HG03196 (cell line): ENCODE data around the gene ATG7.

ENCODE experiments used
- ATAC-seq: cut with Tn5 transposase; IDR thresholded peaks from one replicate; pipeline ENCODE4 v1.9.1; 2021; ENCODE audit not compliant: unreplicated experiment

ATG7 gene, protein sequence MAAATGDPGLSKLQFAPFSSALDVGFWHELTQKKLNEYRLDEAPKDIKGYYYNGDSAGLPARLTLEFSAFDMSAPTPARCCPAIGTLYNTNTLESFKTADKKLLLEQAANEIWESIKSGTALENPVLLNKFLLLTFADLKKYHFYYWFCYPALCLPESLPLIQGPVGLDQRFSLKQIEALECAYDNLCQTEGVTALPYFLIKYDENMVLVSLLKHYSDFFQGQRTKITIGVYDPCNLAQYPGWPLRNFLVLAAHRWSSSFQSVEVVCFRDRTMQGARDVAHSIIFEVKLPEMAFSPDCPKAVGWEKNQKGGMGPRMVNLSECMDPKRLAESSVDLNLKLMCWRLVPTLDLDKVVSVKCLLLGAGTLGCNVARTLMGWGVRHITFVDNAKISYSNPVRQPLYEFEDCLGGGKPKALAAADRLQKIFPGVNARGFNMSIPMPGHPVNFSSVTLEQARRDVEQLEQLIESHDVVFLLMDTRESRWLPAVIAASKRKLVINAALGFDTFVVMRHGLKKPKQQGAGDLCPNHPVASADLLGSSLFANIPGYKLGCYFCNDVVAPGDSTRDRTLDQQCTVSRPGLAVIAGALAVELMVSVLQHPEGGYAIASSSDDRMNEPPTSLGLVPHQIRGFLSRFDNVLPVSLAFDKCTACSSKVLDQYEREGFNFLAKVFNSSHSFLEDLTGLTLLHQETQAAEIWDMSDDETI

DNA sequence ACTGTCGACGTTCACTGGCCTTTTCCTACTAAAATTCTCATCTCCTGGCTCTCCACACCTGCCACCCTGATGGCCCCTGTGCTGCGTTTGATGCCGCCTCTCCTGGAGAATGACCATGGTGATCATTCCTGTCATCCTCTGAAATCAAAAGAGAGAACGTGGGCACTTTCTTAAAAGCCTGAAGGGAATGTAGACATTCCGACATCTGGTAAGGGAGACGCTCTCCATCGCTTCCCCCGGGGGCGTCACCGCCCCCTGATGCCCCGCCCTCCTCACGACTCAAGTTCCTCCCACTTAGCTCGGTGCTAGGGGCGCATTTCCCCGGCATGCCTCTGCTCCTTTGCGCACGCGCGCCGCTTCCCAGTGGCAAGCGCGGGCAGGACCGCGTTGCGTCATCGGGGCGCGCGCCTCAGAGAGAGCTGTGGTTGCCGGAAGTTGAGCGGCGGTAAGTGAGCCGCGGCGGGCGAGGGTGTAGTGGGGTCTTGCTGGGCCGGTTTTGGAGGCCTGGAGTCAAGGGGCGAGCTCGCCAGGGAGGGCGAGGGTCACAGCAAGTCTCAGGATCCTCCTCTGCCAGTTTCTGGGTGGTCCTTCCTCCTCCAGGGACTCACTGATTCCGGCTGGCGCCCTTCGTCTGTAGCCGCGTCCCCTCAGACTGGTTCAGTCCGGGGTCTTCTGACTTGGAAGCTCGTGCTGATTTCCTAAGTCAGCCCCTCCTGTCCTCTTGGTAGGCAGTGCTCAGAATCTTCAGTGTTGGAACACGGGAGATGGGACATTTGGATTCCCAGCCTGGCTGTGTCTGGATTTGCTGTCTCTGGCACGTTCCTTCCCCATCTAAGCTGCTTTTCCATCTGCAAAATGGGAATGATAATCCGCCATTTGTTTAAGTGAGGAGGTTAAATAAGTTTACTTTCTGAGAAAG, at the start of gene ATG7:
Gene ATG7, plus strand, starts transcription at position 412 of the 919 bp plus-strand sequence. CDS start 26,299 bp downstream, outside the sequence.
- ATAC-seq, result peak; percentile 90

DNA sequence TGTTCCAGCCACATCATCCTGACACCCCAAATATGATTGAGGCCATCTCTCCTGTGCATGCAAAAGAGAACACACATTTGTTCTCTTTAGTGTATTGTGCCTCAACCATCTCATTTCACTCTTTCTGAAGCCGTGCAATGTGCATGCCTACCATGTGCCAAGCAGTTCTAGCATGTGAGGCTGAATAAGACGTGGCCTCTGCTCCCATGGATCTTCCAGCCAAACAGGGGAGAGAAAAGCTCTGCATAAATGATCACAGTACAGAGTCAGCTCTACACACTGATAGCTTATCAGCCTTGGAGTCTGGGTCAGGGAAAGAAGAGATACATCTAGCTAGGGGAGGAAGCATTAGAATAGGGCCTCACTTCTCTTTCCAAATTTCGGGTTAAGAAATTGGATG, 48.2 kb upstream of the ATG7 start:
- ATAC-seq, result no peak

DNA sequence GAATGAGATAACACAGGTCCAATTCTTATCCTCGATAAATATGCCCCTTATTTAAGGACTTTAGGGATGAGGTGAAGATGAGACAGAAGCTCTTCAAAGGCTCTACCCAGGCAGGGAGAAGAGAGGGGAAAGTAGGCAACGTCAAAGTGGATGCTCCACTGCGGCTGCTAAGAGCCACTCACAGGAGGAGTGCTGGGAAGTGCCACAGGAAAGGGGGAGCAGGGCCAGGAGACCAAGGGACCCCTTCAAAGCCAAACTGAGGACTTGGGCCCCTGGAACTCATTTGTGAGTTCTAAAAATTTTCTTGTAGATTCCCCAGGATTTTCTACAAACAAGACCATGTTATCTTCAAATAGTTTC, 47.3 kb upstream of the ATG7 start:
- ATAC-seq, result no peak

DNA sequence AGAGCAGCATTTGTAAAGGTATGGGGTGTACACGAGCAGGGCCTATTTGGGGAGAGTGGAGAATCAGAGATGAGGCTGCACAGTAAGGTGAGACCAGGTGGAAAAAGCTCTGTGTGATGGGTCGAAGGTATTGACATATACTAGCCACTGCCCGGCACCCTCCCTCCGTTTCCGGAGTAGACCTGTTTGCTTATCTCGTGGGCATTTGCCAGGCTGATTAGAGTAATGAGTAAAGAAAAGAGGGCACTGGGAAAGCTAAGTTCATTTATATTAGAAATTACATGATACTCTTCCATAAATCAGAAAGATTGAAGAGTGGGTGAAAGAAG, 46.2 kb upstream of the ATG7 start:
- ATAC-seq, result no peak

DNA sequence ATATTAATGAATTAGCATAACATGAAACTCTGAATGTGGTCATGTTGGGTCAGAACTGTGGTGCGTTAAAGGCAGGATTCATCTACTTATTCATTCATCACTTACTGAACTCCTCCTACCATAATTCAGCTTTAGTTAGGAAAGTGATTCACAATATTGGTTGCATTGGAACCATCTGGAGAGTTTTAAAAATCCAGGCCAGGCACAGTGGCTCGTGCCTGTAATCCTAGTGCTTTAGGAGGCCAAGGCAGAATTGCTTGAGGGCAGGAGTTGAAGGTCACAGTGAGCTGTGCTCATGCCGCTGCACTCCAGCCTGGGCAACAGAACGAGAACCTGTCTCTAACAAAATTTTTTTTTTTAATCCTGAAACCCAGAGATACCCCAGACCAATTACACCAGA, 44.2 kb upstream of the ATG7 start:
- no peak for ATAC-seq

DNA sequence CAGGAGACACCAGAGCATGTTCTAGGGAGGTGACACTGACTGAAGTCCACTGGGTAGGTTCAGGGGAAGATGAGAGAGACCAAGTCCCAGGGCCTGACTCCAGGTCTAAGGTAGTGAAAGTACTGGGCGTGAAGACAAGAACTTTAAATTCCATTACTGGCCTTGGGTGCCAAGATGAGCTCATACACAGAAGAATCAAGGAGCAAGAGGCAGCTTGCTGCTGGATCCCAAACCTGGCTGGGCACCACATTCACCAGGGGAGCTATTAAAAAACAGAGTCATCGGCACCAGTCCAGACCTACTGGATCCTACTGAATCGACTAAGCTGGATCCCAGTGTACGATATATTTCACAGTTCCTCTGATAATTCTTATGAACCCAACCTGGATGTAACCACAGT, 42.1 kb upstream of the ATG7 start:
- ATAC-seq, result no peak

DNA sequence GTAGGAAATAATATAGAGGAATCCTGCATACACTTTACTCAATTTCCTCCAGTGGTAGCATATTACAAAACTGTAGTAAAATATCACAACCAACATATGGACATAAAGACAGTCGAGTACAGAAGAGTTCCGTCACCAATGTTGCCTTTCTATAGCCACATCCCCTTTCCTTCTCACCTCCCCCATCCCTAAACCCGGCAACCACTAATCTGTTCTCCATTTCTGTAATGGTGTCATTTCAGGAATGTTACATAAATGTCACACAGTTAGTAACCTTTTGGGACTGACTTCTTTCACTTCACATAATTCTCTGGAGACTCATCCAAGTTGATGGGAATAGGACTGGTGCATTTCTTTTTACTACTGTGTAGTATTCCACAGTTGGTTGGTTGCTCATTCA, 41.4 kb upstream of the ATG7 start:
- no peak for ATAC-seq

DNA sequence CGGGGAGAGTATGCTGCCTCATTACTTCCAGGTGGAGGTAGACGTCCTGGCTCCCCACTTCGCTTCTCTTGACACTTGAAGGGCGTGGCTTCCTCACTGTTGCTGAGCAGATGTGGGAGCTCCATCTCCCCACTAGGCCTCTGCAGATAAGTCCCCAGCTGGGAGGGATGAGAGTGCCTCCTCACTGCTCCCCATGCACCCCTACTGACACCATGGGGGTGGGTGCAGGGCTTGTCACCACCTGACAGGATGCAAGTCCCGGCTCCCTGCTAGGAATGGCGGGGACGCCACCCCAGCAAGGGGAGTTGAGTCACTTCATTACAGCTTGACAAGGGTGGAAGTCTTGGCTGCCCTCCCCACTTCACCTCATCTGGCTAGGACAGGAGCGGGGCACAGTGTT, 36.8 kb upstream of the ATG7 start:
- ATAC-seq, result no peak

DNA sequence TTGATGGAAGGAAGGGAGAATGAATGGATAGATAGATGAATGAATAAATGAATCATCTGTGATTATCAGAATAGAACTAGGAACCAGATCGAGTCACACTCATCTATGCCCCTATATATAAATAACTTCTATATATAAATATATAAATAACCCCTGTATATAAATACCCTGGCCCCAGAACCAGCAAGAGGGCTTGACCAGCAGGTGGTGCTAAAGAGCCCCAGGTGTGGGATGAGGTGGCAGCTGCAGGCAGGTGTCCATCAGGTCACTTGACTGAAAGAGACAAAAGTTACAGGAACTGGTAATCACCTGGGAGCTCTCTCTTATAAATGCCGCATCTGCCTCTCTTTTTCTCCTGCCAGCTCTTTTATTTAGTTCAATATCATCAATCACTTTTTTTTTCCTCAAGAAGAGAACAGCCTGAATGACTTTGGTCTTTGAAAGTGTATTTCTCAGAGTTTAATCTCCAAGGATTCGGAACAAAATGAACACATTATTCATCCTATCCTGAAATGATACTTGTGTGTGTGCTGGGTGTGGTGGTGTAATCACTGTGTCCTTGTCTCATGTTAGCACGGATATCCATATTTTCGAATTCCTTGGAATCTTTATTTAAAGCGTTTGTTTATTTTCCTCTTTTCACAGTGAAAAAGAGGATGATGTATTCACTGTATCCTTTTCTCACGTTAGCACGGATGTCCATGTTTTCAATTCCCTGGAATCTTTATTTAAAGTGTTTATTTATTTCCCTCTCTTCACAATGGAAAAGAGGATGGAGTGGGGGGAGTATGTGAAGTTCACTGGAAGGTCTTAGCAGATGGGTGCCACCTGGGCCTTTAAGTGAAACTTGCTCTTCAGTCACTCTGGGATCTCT, 35.4 kb upstream of the ATG7 start:
- no peak for ATAC-seq

DNA sequence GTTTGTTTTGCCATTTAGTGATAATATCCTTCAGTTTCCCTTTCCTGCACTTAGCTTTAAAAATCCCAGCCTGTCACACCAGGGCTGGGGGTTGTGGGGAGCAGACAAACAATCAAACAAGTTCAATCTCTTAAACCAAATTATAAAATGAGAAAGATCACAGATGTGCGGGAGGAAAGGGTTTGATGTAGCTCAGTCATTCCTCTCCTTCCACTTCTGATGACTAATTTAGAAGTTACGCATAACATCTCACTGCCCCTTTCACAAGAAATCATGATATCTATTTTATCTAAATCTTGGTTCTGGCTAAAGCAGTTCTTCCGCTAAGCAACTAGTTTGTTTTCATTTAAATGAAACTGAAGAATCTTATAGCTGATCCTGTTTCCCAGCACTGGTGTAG, 34.1 kb upstream of the ATG7 start:
- no peak for ATAC-seq

DNA sequence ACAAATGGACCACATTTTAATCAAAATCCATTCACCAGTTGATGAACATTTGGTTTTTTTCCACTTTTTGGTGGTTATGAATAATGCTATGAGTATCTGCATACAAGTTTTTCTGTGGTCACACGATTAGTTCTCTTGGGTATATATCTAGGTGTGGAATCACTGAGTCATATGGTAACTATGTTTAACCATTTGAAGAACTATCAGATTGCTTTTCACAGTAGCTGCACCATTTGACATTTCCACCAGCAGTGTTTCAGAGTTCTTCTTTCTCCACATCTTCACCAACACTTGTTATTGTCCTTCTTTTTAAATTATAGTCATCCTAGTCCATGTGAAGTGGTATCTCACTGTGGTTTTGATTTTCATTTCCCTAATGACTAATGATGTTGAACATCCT, 33.3 kb upstream of the ATG7 start:
- ATAC-seq, result no peak

DNA sequence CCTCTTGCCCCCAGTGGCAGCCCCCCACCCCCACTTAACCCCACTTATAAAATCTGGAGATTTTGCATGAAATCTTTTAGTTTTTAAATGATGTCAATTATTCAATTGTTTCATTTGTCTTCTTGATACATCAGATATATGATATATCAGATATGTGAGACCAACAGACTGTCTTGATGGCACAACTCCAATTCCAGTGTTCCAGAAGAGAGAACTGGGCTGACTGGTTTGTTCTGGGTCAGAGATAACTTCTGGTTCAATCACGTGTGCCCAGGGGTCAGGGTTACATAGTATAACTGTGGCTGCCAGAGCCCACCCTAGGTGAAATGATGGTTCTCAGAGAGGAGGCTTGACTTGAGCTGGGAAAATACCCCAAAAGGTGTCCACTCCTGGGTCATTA, 32.4 kb upstream of the ATG7 start:
- ATAC-seq, result no peak

DNA sequence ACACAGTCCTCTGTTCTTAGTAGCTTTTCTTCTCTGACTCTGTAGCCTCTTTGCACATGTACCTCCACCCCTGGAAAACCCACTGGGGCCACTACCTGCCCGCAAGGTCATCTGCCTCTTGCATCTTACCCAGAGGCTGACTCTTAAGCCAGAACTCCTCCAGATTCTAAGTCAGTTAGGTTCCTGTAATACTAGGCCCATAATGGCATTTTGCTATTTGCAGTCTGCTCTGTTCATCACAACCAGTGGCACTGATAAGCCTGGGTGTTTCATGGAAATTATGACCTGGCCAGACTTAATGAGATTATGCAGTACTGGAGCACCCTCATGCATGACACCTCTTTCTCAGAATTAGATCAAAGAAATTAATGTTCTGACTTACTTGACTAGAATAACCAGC, 31.7 kb upstream of the ATG7 start:
- no peak for ATAC-seq

DNA sequence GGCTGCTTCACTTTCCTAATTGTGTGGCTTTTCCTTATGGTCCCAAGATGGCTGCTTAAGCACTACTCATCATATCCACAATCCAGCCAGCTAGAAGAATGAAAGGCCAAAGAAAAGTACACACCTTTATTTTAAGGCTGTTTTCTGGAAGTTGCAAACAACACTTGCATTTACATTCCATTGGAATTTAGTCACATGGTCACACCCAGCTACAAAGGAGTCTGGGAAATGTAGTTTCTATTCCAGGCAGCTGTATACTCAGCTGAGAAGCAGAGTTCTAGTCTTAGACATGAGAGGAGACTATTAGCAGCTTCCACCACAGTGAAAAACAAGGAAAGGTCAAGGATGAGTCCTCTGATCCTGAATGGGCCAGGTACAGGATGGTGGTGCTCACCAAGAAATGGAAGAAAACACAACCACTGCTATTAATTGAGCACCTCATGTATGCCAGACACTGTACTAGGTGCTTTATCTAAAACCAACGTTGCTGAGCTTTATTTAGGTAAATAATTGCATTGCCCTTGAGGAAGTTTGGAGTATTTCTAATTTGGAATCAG, 28.0 kb upstream of the ATG7 start:
- ATAC-seq, result no peak

DNA sequence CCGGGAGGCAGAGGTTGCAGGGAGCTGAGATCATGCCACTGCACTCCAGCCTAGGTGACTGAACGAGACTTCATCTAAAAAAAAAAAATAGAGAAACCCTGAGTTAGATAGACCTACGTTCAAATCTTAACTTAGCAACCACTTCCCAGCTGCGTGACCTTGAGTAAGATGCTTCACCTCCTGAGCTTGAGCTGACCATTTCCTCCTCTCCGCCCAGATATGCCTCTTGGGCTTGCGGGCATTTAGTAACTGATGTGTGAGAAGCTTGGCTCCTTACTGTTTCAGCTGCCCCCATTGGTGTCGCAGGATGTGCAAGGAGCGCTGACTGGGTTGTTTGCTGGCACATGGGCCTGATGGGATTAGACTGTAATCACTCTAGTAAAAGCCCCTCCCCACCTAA, 26.9 kb upstream of the ATG7 start:
- no peak for ATAC-seq

DNA sequence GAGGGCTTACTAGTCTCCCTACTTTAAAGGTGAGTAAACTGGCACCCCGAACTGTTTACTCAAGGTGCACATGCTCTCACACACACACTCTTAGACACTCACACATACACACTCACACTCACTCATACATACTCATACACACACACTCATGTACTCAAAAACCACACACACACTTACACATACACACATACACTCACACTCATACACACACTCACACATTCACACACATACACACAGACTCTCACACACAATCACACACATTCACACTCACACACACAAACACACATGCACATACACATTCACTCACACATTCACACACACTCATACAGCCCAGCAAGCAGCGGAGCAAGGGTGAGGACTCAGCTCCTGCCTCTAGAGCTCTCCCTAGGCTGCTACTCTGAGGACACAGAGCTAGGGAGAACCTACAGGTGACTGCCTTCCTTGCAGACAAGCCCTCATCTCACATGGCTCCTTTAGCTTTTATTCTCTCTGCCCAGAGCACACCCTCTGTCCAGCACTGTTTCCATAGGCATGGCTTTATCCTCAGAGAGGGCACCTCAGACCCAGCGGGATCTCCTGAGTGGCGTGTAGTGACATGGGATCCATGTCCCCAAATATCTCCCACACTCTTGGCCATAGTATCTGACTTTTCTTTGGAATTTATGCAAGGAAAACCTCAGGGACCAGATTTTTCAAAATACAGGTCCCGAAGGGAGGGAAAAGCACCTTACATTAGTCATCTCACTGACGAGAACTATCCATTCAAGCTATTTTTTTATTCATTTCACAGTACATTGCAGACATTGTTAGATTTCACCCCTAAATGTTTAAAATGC, 26.2 kb upstream of the ATG7 start:
- ATAC-seq, result no peak

DNA sequence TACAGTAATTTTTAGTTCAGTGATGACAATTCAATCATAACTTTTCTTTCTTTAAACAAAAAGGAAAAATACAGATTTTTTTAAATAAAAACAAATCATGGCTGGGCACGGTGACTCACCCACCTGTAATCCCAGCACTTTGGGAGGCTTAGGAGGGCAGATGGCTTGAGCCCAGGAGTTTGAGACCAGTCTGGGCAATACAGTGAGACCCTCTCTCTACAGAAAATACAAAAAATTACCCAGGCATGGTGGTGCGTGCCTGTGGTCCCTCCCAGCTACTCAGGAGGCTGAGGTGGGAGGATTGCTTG, 25.6 kb upstream of the ATG7 start:
- no peak for ATAC-seq

DNA sequence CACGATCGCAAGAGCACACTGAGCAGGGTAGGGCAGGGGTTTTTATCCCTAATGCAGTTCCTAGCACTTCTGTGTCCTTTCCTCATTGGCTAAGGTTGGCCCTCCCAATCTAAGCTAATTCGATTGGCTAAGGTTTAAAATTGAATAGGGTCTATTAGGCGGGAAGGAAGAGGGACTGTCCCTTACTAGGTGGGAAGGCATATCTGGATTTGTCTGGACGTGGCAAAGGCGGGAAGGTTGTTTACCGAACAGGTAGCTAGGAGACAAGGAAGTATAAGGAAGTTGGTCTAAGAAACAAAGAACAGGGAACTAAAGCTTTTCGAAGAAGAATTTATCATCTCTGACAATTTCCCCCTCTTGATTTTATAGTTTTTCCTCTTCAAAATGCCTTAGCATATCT, 24.8 kb upstream of the ATG7 start:
- ATAC-seq, result no peak

DNA sequence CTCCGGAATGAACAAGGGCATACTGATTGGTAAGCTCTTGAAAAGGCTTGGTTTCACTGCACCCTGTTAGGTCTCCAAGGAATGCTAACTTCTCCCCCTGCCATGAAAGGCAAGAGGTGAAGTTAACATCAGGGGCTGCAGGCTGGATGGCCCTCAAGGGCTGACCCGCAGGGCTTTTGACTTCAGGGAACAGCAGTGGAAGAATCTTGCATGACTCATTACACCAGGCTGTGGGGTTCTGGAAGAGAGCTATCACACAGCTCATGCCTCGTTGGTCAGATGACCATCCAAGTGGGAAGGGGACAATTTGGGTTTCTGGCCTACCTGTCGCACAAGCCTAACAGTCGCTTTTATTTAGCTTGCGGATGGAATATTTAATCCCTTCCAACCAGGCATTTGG, 23.6 kb upstream of the ATG7 start:
- ATAC-seq, result no peak
